GM21576 (cell line): ENCODE data around the gene C13orf46.
"Not testable (repeated sequence)": the region's sequence is repeated elsewhere in the genome, so short reads cannot be mapped to it uniquely, and the experiment has no call there.

ENCODE experiments used
- ATAC-seq: cut with Tn5 transposase; IDR thresholded peaks from one replicate; pipeline ENCODE4 v1.9.1; 2021; ENCODE audit warnings: mild to moderate bottlenecking, moderate library complexity; ENCODE audit not compliant: unreplicated experiment

Gene C13orf46

GRCh38 chr13:113926951-113927660 lies 46.8 kb downstream of the C13orf46 start:
- no peak for ATAC-seq

DNA sequence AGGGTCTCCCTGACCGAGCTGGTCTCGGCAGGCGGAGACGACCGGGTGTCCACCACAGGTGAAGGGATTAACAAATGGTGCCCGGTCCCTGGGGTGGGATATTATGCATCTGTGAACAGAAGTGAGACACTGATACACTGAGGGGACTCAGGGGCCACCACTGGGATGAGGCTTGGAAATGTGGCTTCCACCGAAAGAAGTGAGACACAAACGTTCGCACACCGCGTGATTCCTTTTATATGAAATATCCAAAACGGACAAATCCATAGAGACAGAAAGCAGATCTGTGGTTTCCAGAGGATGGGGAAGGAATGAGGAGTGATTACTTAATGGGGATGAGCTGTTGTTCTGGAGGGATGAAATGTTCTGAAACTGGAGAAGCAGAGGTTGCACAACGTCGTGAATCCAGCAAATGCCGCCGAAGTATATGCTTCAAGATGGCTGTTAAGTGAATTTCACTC lies 47.5 kb downstream of the C13orf46 start:
- no peak for ATAC-seq

DNA sequence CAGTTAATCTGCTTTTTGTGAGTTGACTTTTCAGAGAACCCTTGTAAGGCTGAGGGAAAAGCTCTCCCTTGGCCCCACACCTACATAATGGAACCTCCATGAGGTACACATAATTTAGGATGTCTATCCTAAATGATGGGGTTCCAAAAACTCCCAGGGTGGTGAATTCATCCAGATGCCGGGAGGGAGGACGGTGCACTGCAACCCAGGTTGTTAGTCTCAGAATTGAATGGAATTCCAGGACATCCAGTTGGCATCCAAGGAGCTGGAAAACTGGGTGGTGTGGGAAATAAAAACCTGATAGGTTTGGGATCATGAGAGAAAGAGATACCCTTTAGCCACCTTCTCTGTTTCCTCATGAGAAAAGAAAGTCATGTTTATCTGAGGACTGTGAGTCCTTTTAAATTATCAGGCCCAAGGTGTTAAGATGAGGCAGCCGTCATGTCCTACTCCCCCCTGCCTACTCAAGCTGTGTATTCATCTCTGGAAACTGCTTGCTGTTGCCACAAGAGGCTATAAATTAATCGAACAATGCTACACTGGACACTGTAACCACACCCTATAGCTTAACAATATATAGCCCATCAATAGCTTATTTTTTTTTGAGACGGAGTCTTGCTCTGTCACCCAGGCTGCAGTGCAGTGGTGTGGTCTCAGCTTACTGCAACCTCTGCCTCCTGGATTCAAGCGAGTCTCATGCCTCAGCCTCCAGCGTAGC lies 49.5 kb downstream of the C13orf46 start:
- ATAC-seq, result no peak

DNA sequence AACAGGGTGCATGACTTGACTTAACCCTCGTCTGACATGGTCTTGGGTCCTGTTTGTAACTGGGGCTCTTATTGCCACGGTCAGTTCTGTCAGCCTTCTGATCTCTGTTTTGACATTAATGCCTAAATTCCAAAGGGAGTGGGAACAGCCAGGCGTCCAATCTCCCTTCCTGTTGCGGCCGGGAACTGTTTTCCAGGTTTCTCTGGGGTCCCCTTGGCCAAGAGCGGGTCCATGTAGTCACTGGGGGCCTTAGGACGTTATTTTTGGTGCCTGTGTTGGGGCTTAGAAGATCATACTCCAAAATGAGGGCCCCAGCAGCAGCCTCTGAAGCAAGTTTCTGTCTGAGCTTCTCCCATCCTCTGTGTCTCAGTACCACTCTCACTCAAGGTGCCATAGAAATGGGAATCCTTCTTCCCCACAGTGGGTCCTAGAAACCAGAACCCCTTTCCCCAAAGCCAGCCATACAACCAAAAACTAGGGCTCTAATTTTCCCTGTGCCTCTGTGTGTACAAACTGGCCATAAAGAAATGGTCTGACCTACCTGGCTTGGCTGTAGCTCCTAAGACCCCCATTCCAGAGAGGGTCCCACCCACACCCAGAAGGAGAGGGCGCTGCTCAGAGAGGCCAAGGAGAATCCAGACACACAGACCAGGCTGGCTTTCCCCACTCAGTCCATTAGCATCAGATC lies 50.4 kb downstream of the C13orf46 start:
- no peak for ATAC-seq

DNA sequence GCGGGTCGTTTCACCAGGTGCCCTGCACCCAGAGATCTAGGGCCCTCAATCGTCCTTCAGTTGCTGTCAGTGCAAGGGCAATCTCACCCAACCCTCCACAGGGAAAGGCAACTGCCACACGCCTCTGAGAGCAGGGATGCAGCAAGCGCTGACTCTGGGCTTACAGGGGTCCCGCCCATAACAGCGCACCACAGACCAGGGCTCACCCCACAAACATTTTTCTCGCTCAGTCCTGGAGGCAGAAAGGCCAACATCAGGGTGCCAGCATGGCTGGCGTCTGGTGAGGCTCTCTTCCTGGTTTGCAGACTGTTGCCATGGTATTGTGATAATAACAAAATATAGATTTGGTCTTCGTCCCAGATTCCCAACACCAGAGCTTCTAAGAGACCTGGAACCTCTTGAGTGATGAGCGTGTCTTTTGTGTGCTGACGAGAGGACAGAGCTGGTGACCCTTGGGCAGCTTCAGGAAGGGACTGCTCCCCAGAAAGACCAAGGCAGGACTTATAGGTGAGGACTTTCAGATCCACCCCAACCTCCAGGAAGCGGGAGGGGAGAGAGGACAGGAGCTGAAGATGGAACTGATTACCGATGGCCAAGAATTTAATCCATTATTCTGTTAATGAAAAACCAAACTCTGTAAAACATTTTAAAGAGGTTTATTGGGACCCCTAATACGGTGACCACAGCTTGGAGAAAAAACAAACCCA lies 51.3 kb downstream of the C13orf46 start:
- no peak for ATAC-seq

DNA sequence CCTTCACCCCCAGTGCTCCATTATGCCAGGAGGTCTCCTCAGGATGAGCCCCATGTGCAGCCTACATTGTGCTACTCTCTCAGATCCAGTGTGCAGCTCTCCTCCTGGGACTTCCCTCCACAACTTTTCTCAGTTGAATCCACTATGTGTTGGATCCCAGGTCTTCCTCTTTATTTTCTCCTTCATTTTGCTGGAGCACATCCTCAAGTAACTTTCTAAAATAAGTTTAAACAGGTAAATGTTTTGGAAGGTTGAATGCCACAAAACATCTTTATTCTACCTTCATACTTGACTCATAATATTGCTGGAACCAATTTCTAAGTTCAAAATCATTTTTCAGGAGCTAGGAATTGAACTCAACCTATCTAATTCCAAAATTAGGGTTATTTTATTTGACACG lies 52.1 kb downstream of the C13orf46 start:
- no peak for ATAC-seq

GRCh38 chr13:113920606-113921286 lies 53.1 kb downstream of the C13orf46 start:
- no peak for ATAC-seq

DNA sequence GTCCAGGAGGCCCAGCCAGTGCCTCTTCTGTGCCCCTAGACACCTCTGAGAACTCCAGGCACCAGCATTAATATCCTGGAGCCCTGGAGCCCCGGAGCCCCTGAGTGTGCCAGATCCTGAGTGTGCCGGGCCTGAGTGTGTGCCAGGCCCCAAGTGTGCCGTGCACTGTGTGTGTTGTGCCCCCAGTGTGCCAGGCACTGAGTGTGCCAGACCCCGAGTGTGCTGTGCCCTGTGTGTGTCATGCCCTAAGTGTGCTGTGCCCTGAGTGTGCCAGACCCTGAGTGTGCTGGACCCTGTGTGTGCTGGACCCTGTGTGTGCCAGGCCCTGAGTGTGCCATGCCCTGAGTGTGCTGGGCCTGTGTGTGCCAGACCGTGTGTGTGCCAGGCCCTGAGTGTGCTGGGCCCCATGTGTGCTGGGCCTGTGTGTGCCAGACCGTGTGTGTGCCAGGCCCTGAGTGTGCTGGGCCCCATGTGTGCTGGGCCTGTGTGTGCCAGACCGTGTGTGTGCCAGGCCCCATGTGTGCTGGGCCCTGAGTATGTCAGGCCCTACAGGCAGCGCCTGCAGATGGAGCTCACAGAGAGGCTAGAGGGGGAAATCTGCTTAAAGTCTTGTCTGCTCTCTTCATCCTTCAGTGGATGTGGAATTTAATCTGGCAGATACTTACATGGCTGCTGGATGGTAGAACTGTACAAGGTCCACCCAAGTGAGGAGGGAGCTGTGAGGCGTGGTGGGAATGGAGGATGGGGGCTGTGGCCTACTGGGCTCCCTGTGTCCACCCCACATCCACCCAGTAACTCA lies 53.9 kb downstream of the C13orf46 start:
- no peak for ATAC-seq

DNA sequence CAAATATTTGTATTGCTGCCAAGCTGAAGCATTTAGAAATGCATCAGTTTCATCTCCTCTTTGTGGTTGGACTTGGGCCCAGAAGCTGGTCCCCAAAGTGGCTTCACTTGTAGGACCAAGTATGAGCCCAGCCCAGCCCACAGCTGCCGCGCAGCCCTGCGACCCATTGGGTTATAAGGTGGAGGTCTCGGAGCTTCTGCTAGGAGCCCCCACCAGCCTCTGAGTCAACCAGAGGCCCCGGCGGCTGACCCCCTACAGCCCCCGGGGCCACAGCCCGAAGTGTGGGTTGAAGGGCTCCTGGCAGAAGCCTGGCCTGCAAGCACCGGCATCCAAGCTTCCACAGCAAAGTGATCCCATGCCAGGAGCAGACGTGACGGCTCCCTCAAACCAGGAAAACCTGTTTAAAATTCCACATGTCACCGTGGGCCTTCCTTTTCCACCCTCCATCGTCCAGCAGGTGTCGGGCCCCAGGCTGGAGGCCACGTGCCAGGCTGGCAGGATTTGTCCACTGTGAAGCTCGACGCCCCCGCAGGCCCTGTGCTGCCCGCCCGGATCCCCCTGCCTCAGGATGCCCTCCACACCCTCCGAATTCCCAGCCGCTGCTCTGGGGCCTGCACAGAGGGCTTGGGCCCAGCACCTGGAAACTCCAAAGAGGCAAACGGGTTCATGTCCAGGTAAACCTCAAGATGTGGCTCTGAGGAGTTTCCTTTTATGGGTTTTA lies 54.7 kb downstream of the C13orf46 start:
- ATAC-seq, result no peak

GRCh38 chr13:113918580-113918979 lies 55.3 kb downstream of the C13orf46 start:
- ATAC-seq, result no peak

GRCh38 chr13:113917594-113918371 lies 56.1 kb downstream of the C13orf46 start:
- ATAC-seq, result no peak

GRCh38 chr13:113917096-113917495 lies 56.8 kb downstream of the C13orf46 start:
- no peak for ATAC-seq

GRCh38 chr13:113916330-113916815 lies 57.5 kb downstream of the C13orf46 start:
- ATAC-seq, result no peak

DNA sequence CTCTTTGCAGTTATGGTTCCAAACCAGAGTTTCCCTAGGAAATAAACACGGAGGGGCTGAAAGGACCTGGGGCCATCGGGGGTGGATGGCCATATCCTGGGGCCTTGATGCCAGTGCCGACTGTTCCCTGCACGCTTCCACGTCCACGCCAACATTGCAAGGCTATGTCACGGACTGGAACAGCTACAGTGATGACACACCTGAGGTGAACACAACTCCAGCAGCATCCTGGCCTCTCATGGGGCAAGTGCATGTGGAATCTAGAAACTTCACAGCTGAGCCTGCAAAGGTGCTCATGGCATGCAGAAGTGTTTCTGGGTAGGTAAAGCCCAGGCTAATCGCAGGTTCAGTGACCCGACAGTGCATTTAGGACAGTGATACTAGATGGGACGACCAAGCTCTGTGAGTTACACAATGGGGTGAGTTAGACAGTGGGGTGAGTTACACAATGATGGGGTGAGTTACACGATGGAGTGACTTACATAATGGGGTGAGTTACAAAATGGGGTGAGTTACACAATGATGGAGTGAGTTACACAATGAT lies 58.0 kb downstream of the C13orf46 start:
- no peak for ATAC-seq

GRCh38 chr13:113915012-113915763 lies 58.7 kb downstream of the C13orf46 start:
- ATAC-seq, result no peak

- ATAC-seq, result no peak
Observed at GRCh38 chr13:113914333-113915011, 59.4 kb downstream of the C13orf46 start.

DNA sequence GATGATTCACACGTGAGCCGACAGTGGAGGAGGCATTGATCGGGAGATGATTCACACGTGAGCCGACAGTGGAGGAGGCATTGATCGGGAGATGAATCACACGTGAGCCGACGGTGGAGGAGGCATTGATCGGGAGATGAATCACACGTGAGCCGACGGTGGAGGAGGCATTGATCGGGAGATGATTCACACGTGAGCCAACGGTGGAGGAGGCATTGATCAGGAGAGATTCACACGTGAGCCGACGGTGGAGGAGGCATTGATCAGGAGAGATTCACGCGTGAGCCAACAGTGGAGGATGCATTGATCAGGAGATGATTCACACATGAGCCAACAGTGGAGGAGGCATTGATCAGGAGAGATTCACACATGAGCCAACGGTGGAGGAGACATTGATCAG lies 60.0 kb downstream of the C13orf46 start:
- not testable (repeated sequence) for ATAC-seq
